Osteoblast (primary cell): Measurements from ENCODE around the gene LRRC66. TPM values are rescaled to one million over a fixed set of nuclear protein-coding genes. Genes with fewer than 3 reads are reported as not detected.

Source experiments
- DNase-seq: peaks from one replicate; pipeline ENCODE4 v3.0.0; 2011; ENCODE audit warnings: low spot score, mixed read lengths; ENCODE audit not compliant: insufficient read length; ENCODE audit errors: missing footprints
- H2AFZ ChIP-seq: 2 replicates; pipeline ENCODE4 v1.6.0; 2011; ENCODE audit warnings: mild to moderate bottlenecking, low read length
- H3K27ac ChIP-seq: 2 replicates; pipeline ENCODE4 v1.5.1; 2011; ENCODE audit warnings: mild to moderate bottlenecking, low read depth, low read length, moderate library complexity
- H3K27me3 ChIP-seq: 2 replicates; pipeline ENCODE4 v1.6.0; 2012; ENCODE audit warnings: mild to moderate bottlenecking, control low read depth, inconsistent platforms, low read length, moderate library complexity; ENCODE audit not compliant: insufficient read depth
- H3K36me3 ChIP-seq: 2 replicates; pipeline ENCODE4 v1.5.1; 2011; ENCODE audit warnings: mild to moderate bottlenecking, low read length, control low read depth, moderate library complexity; ENCODE audit not compliant: insufficient read depth
- H3K4me1 ChIP-seq: 2 replicates; pipeline ENCODE4 v1.5.1; 2011; ENCODE audit warnings: mild to moderate bottlenecking, low read length, control low read depth, moderate library complexity; ENCODE audit not compliant: insufficient read depth
- H3K4me2 ChIP-seq: 2 replicates; pipeline ENCODE4 v1.6.0; 2011; ENCODE audit warnings: mild to moderate bottlenecking, low read length; ENCODE audit not compliant: insufficient read depth
- H3K4me3 ChIP-seq: fragments of 200-600 bp; sonication (generic); 3 replicates; pipeline ENCODE4 v1.5.1; 2012; ENCODE audit warnings: mild to moderate bottlenecking, low read length, inconsistent platforms; ENCODE audit not compliant: insufficient read depth
- H3K79me2 ChIP-seq: 2 replicates; pipeline ENCODE4 v1.6.0; 2012; ENCODE audit warnings: mild to moderate bottlenecking, low read length, control low read depth, inconsistent platforms; ENCODE audit not compliant: insufficient read depth
- H3K9me3 ChIP-seq: 2 replicates; pipeline ENCODE4 v1.5.1; 2011; ENCODE audit warnings: low read depth, low read length, control low read depth
- H4K20me1 ChIP-seq: 2 replicates; pipeline ENCODE4 v1.6.0; 2012; ENCODE audit warnings: mild to moderate bottlenecking, low read length, control low read depth; ENCODE audit not compliant: insufficient read depth
- total RNA-seq: library from RNA; depleted of rRNA; stranded (reverse); fragments of >200 nt; gene quantifications from 2 replicates; pipeline ENCODE4 v1.2.3, GENCODE V29; 2012
- TF ChIP-seq, protein P1 (sequence below): IDR thresholded peaks from 2 replicates; pipeline ENCODE4 v1.5.1; 2011; ENCODE audit warnings: mild to moderate bottlenecking, low read depth, low read length, moderate library complexity; ENCODE audit errors: extremely low read depth

LRRC66 gene
- total RNA-seq, 1 donor: 0.36 TPM

DNA sequence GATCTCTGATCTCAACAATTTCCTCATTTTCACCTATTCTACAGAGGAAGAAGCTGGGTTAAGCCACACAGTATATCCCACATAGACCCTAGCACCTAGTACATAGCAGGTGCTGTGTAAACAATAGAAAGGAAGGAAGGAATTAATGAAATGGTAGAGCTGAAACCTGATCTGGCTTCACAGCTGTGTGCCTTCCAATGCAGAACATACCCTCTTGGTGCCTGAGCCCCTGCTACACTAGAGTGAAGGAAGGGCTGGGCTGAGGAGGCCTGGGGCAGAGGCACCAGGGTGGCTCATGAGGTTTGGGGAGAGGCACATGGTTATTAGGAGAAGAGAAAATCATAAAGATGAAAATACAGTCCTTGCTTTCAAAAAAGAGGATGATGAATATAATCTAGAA is 21.3 kb downstream of the LRRC66 start:
- Histone ChIP-seq H3K79me2 (no peaks in the 10 kb centered on the region), H3K4me1 (no peaks in the 10 kb centered on the region), H3K4me3 (no peak overlapping the region), H3K4me2 (no peak overlapping the region), H4K20me1 (no peaks in the 10 kb centered on the region), H3K27ac (no peak overlapping the region), H2AFZ (no peak overlapping the region), H3K36me3 (no peaks in the 10 kb centered on the region), H3K27me3 (no peaks in the 10 kb centered on the region), H3K9me3 (no peaks in the 10 kb centered on the region)
- TF ChIP-seq, protein P1, sequence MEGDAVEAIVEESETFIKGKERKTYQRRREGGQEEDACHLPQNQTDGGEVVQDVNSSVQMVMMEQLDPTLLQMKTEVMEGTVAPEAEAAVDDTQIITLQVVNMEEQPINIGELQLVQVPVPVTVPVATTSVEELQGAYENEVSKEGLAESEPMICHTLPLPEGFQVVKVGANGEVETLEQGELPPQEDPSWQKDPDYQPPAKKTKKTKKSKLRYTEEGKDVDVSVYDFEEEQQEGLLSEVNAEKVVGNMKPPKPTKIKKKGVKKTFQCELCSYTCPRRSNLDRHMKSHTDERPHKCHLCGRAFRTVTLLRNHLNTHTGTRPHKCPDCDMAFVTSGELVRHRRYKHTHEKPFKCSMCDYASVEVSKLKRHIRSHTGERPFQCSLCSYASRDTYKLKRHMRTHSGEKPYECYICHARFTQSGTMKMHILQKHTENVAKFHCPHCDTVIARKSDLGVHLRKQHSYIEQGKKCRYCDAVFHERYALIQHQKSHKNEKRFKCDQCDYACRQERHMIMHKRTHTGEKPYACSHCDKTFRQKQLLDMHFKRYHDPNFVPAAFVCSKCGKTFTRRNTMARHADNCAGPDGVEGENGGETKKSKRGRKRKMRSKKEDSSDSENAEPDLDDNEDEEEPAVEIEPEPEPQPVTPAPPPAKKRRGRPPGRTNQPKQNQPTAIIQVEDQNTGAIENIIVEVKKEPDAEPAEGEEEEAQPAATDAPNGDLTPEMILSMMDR: no peak
- peak; percentile 5 for DNase-seq

DNA sequence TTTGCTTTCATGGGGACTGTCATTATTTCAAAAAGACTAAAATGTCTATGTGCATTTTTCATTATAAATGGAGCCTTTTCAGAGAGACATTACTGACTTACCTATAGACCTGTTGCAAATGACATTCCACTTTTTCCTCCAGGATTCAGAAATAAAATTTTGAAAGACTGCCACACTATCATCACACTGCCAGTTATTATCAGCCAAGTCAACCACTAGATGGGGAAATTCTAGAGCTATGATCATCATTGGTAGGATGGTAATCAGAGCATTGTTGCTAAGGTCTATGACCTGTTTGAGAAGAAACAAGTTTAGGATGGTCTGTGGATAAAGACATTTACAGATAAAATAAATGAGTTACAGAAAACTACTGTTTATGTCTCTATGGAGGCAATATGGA is 22.5 kb downstream of the LRRC66 start:
- Histone ChIP-seq H3K4me2 (no peak overlapping the region), H3K27me3 (no peaks in the 10 kb centered on the region), H4K20me1 (no peaks in the 10 kb centered on the region), H3K27ac (no peak overlapping the region), H3K9me3 (no peaks in the 10 kb centered on the region), H3K4me3 (no peak overlapping the region), H3K79me2 (no peaks in the 10 kb centered on the region), H3K4me1 (no peaks in the 10 kb centered on the region), H3K36me3 (no peaks in the 10 kb centered on the region), H2AFZ (no peak overlapping the region)
- no peak for DNase-seq
- TF ChIP-seq, protein P1: no peak

DNA sequence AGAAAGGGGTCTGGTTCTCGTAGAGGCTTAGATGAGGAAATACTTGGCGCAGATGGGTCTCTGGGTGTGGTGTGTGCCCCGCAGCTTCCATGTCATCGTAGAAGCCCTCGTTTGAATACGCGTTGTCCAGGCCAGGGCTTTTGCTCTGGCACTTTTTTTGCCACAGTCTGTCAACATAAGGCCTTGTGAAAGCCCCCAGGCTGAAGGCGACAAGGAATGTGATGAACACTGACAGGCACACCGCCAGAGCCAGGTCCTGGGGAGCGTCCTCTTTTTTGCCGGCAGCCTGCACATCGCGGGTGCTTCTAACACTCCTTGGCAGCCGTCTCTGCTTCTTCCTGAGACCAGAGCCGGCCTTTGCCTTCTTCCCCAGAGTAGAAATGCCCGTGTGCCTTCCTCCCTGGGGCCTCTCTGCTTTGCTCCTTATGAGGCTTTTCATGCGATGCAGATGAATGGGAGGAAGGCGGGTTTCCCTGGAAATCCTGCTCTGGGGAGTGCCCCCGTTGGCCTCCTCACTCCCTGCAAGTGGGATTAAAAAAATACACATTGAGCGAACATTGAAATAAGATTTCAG is 24.4 kb downstream of the LRRC66 start:
- Histone ChIP-seq H3K9me3 (no peaks in the 10 kb centered on the region), H2AFZ (no peak overlapping the region), H3K27ac (no peak overlapping the region), H3K4me3 (no peak overlapping the region), H3K4me1 (no peaks in the 10 kb centered on the region), H4K20me1 (no peaks in the 10 kb centered on the region), H3K4me2 (no peak overlapping the region), H3K27me3 (no peaks in the 10 kb centered on the region), H3K79me2 (no peaks in the 10 kb centered on the region), H3K36me3 (no peaks in the 10 kb centered on the region)
- DNase-seq: no peak
- TF ChIP-seq, protein P1: no peak

DNA sequence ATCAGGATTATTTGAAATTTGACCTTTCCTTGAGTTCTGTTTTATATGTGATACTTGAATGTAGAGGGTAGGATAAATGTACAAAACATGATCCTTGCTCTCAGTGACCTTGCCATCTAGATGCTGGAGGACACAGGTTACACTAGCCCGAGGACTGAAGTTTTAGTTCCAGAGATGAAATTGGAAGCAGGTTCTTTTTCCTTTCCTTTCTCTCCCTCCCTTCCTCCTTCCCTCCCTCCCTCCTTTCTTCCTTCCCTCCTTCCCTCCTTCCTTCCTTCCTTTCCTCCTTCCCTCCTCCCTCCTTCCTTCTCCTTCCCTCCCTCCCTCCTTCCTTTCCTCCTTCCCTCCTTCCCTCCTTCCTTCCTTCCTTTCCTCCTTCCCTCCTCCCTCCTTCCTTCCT is 54.3 kb downstream of the LRRC66 start:
- H3K4me1 ChIP-seq: no peaks in the 10 kb centered on the region
- no peaks in the 10 kb centered on the region for H3K79me2 ChIP-seq
- no peak overlapping the region for H2AFZ ChIP-seq
- H3K4me3 ChIP-seq: no peak overlapping the region
- H3K36me3 ChIP-seq: no peaks in the 10 kb centered on the region
- H3K27ac ChIP-seq: no peak overlapping the region
- no peaks in the 10 kb centered on the region for H3K27me3 ChIP-seq
- H3K4me2 ChIP-seq: no peak overlapping the region
- DNase-seq: no peak
- TF ChIP-seq, protein P1: no peak
- H4K20me1 ChIP-seq: no peaks in the 10 kb centered on the region
- no peaks in the 10 kb centered on the region for H3K9me3 ChIP-seq
